ELR (cell line): Measurements from ENCODE around the gene ST6GAL1.
A peak's percentile ranks its signal among the peaks of the same experiment; 100 is the strongest.

Experiments used
- DNase-seq: peaks from one replicate; pipeline ENCODE4 v3.0.0-alpha.2; 2015; ENCODE audit warnings: low read depth

ST6GAL1 gene

GRCh38 chr3:187112934-187113793, 182.8 kb downstream of the ST6GAL1 start:
- peak; percentile 43 for DNase-seq

GRCh38 chr3:187114511-187114910, 184.2 kb downstream of the ST6GAL1 start:
- DNase-seq = no peak

- no peak for DNase-seq
These were observed 190.0 kb downstream of the ST6GAL1 start for GRCh38 chr3:187120326-187120725.

- DNase-seq = no peak
These were observed 191.9 kb downstream of the ST6GAL1 start for GRCh38 chr3:187122261-187122660.

- DNase-seq = no peak
These were observed 195.1 kb downstream of the ST6GAL1 start for GRCh38 chr3:187125319-187126031.
